H1 (cell line): ENCODE data around the gene RPL41.

Experiments
- CHD1 ChIP-seq: IDR thresholded peaks from 2 replicates; pipeline ENCODE4 v1.6.1; 2012; ENCODE audit warnings: low read depth, low read length, improper control_type of control experiment
- CREB1 ChIP-seq: IDR thresholded peaks from 2 replicates; pipeline ENCODE4 v1.6.1; 2012; ENCODE audit warnings: inconsistent platforms
- EP300 ChIP-seq, 2 experiments: IDR thresholded peaks; 1 replicate in 1 of 2; 2 replicates in 1 of 2; pipeline ENCODE4 v1.6.1; 2011 to 2012; ENCODE audit warnings: low read depth in 2 of 2, low read length in 2 of 2, mild to moderate bottlenecking in 2 of 2, borderline replicate concordance in 1 of 2, inconsistent platforms in 1 of 2, moderate library complexity in 1 of 2
- EZH2 ChIP-seq: fragments of 200-600 bp; sonication (generic); IDR thresholded peaks from 2 replicates; pipeline ENCODE4 v1.7.1; 2012; ENCODE audit warnings: low read depth, mild to moderate bottlenecking, moderate library complexity, low read length, inconsistent platforms; ENCODE audit not compliant: severe bottlenecking
- JUND ChIP-seq: IDR thresholded peaks from 2 replicates; pipeline ENCODE4 v1.6.1; 2011; ENCODE audit warnings: mild to moderate bottlenecking, improper control_type of control experiment, low read length
- NRF1 ChIP-seq: IDR thresholded peaks from 2 replicates; pipeline ENCODE4 v1.6.1; 2011; ENCODE audit warnings: mild to moderate bottlenecking, low read depth, low read length, improper control_type of control experiment
- POLR2A ChIP-seq, 2 experiments: IDR thresholded peaks; 1 replicate in 1 of 2; 2 replicates in 1 of 2; pipeline ENCODE4 v1.6.1; 2011; ENCODE audit warnings: low read depth in 2 of 2, low read length in 2 of 2, mild to moderate bottlenecking in 2 of 2; ENCODE audit errors: control extremely low read depth in 1 of 2
- RXRA ChIP-seq: IDR thresholded peaks from 2 replicates; pipeline ENCODE4 v1.6.1; 2011; ENCODE audit warnings: low read depth, mild to moderate bottlenecking, low read length, moderate library complexity; ENCODE audit not compliant: insufficient read depth
- TBP ChIP-seq: IDR thresholded peaks from 2 replicates; pipeline ENCODE4 v1.6.1; 2011; ENCODE audit warnings: low read depth, low read length, improper control_type of control experiment
- TF ChIP-seq, protein P1 (sequence below), 3 experiments: IDR thresholded peaks; 1 replicate in 2 of 3; 2 replicates in 1 of 3; pipeline versions ENCODE4 v1.5.1 to v1.6.1; 2011; ENCODE audit warnings: low read length in 3 of 3, mild to moderate bottlenecking in 3 of 3, inconsistent platforms in 2 of 3, low read depth in 1 of 3, moderate library complexity in 1 of 3; ENCODE audit not compliant: insufficient read depth in 1 of 3; ENCODE audit errors: control extremely low read depth in 1 of 3
- TF ChIP-seq, protein P2 (sequence below): IDR thresholded peaks from 2 replicates; pipeline ENCODE4 v1.6.1; 2012; ENCODE audit warnings: inconsistent platforms

DNA sequence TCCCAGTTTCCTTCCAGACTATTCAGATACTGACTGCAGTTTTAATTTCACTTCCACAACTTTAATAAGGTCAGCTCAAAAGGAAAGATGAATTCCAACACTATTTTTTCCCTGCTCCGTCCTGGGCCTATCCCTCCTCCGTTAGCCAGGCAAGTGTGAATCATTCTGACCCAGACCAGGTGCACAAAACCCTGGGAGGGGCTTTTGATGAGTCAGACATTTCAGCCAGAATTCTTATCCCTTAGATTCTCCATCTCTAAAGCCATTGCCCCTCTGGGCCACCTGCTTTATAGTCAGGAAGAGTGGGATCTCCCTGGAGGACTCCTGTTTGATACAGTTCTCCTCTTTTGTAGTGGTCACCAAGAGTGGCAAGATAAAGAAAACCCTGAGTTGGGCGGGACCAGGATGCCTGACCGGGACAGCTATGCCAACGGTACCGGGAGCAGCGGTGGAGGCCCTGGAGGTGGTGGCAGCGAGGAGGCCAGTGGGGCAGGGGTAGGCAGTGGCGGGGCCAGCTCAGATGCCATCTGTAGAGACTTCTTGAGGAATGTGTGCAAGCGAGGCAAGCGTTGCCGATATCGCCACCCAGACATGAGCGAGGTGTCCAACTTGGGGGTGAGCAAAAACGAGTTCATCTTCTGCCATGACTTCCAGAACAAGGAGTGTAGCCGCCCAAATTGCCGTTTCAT lies 3.9 kb downstream of the RPL41 start:
- TF ChIP-seq CREB1 (no peak), NRF1 (no peak), RXRA (no peak), POLR2A (IDR thresholded peaks at IDR 0.05; ENCODE audit: control extremely low read depth in 1 of 2, low read depth in 2 of 2, low read length in 2 of 2) (no peak), EP300 (IDR thresholded peaks at IDR 0.05; ENCODE audit: borderline replicate concordance in 1 of 2, low read depth in 2 of 2, low read length in 2 of 2) (no peak), CHD1 (no peak), TBP (no peak), EZH2 (no peak), JUND (no peak)
- TF ChIP-seq, protein P1, sequence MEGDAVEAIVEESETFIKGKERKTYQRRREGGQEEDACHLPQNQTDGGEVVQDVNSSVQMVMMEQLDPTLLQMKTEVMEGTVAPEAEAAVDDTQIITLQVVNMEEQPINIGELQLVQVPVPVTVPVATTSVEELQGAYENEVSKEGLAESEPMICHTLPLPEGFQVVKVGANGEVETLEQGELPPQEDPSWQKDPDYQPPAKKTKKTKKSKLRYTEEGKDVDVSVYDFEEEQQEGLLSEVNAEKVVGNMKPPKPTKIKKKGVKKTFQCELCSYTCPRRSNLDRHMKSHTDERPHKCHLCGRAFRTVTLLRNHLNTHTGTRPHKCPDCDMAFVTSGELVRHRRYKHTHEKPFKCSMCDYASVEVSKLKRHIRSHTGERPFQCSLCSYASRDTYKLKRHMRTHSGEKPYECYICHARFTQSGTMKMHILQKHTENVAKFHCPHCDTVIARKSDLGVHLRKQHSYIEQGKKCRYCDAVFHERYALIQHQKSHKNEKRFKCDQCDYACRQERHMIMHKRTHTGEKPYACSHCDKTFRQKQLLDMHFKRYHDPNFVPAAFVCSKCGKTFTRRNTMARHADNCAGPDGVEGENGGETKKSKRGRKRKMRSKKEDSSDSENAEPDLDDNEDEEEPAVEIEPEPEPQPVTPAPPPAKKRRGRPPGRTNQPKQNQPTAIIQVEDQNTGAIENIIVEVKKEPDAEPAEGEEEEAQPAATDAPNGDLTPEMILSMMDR (IDR thresholded peaks at IDR 0.05; ENCODE audit: control extremely low read depth in 1 of 3, insufficient read depth in 1 of 3, low read depth in 1 of 3, low read length in 3 of 3) = no peak
- TF ChIP-seq, protein P2, sequence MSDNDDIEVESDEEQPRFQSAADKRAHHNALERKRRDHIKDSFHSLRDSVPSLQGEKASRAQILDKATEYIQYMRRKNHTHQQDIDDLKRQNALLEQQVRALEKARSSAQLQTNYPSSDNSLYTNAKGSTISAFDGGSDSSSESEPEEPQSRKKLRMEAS = no peak
